ENCODE results near the gene AQP5. TPM values are rescaled to one million over a fixed set of nuclear protein-coding genes. Genes with fewer than 3 reads are reported as not detected.

AQP5 gene
- total and polyA plus RNA-seq, 2 of the 8 experiments (the other 6 are each of a cell fraction or from before 2014, with no cell fraction given), result 2.5 to 3.2 TPM

- no peak for TF ChIP-seq ATF2 (IDR thresholded peaks at IDR 0.05; ENCODE audit: low read length)
- no peak for TF ChIP-seq BACH1 (IDR thresholded peaks at IDR 0.05; ENCODE audit: low read length)
- TF ChIP-seq RXRA (IDR thresholded peaks at IDR 0.05; ENCODE audit: insufficient read depth, low read depth, low read length), result no peak
- no peak for TF ChIP-seq JUND (IDR thresholded peaks at IDR 0.05; ENCODE audit: low read length)
- no peak for TF ChIP-seq GTF2F1 (IDR thresholded peaks at IDR 0.05; ENCODE audit: borderline replicate concordance, low read depth, low read length)
- TF ChIP-seq TEAD4 (IDR thresholded peaks at IDR 0.05; ENCODE audit: low read depth, low read length), result no peak
- no peak for TF ChIP-seq KDM1A (IDR thresholded peaks at IDR 0.05; ENCODE audit: borderline replicate concordance, low read length)
- TF ChIP-seq TAF1 (IDR thresholded peaks at IDR 0.05; ENCODE audit: low read depth, low read length), result no peak
Measured at GRCh38 chr12:50006280-50006679, 44.6 kb downstream of the AQP5 start (continued).

Data from H1 (cell line).